Lower leg skin (tissue), 3 donors: ENCODE results near the gene BABAM2.

ENCODE experiments used
- CTCF ChIP-seq, 3 donors: fragments of 450-650 bp; IDR thresholded peaks; one replicate each; pipeline ENCODE4 v1.5.1; 2016; ENCODE audit warnings: antibody characterized with exemption in 3 of 3, mild to moderate bottlenecking in 3 of 3, moderate library complexity in 2 of 3
- POLR2A ChIP-seq, 2 donors: fragments of 450-650 bp; IDR thresholded peaks; one replicate each; pipeline ENCODE4 v1.6.1; 2016 to 2017; ENCODE audit warnings: antibody characterized with exemption in 2 of 2, mild to moderate bottlenecking in 1 of 2, moderate library complexity in 1 of 2

- TF ChIP-seq CTCF (IDR thresholded peaks at IDR 0.05): no peak
- TF ChIP-seq POLR2A (IDR thresholded peaks at IDR 0.05): no peak
Measured at GRCh38 chr2:27890924-27891672, 569 bp downstream of the BABAM2 start.
